Stimulated activated CD4-positive, alpha-beta T cell treated with anti-CD3 and anti-CD28 coated beads, TNF-alpha, amount 100 ng/mL, for 1 hour (primary cell): ENCODE data around the gene PTGDS.

ENCODE experiments used
- DNase-seq, 3 donors: peaks; one replicate each; pipeline ENCODE4 v3.0.0-alpha.2; 2020; ENCODE audit warnings: low read depth in 3 of 3, low spot score in 1 of 3

Gene PTGDS

GRCh38 chr9:137007816-137008270, 30.5 kb downstream of the PTGDS start:
- no peak for DNase-seq

- no peak for DNase-seq
These were observed 31.0 kb downstream of the PTGDS start for GRCh38 chr9:137008312-137008711.

- no peak for DNase-seq
These were observed 31.9 kb downstream of the PTGDS start for GRCh38 chr9:137009217-137009616.

- no peak for DNase-seq
These were observed 32.8 kb downstream of the PTGDS start for GRCh38 chr9:137009938-137010732.

GRCh38 chr9:137011156-137011555, 33.9 kb downstream of the PTGDS start:
- DNase-seq, result no peak

- DNase-seq, result no peak
These were observed 34.8 kb downstream of the PTGDS start for GRCh38 chr9:137011907-137012675.

- no peak for DNase-seq
These were observed 35.6 kb downstream of the PTGDS start for GRCh38 chr9:137012694-137013570.

- DNase-seq, result no peak
These were observed 36.3 kb downstream of the PTGDS start for GRCh38 chr9:137013571-137013940.

- no peak for DNase-seq
These were observed 36.9 kb downstream of the PTGDS start for GRCh38 chr9:137014166-137014565.

- DNase-seq, result no peak
These were observed 37.7 kb downstream of the PTGDS start for GRCh38 chr9:137014776-137015539.

- no peak for DNase-seq
These were observed 38.2 kb downstream of the PTGDS start for GRCh38 chr9:137015540-137015930.

GRCh38 chr9:137015976-137016375, 38.7 kb downstream of the PTGDS start:
- DNase-seq, result no peak

GRCh38 chr9:137016436-137016835, 39.1 kb downstream of the PTGDS start:
- no peak for DNase-seq

GRCh38 chr9:137017071-137017470, 39.8 kb downstream of the PTGDS start:
- no peak for DNase-seq

GRCh38 chr9:137017791-137018497, 40.6 kb downstream of the PTGDS start:
- DNase-seq, result no peak

- DNase-seq, result no peak
These were observed 41.7 kb downstream of the PTGDS start for GRCh38 chr9:137018761-137019559.

GRCh38 chr9:137019891-137020683, 42.8 kb downstream of the PTGDS start:
- no peak for DNase-seq

GRCh38 chr9:137020771-137021567, 43.7 kb downstream of the PTGDS start:
- DNase-seq, result no peak
